Epithelial cell of proximal tubule (primary cell): ENCODE results near the gene BRAF. TPM values are rescaled to one million over a fixed set of nuclear protein-coding genes. Genes with fewer than 3 reads are reported as not detected.
"Not testable (repeated sequence)": the region's sequence is repeated elsewhere in the genome, so short reads cannot be mapped to it uniquely, and the experiment has no call there.

Experiments used
- DNase-seq: peaks from one replicate; pipeline ENCODE4 v3.0.0-alpha.2; 2011; ENCODE audit warnings: low read depth
- H3K4me3 ChIP-seq: 2 replicates; pipeline ENCODE4 v1.5.1; 2011; ENCODE audit warnings: low read depth, mild to moderate bottlenecking, low read length
- CTCF ChIP-seq: conservative IDR thresholded peaks from 2 replicates; pipeline ENCODE4 v1.5.1; 2012; ENCODE audit warnings: low read depth, mild to moderate bottlenecking, low read length
- total RNA-seq: library from RNA; depleted of rRNA; stranded (reverse); fragments of >200 nt; gene quantifications from 2 replicates; pipeline ENCODE4 v1.2.3, GENCODE V29; 2015

Gene BRAF
- total RNA-seq, 1 donor from 2014 or later = 7.3 TPM

- DNase-seq = no peak
- H3K4me3 ChIP-seq = peak within 1 kb of the TSS; percentile 91
- peak; percentile 2 for TF ChIP-seq CTCF
Measured at GRCh38 chr7:140696680-140697446, 227.9 kb downstream of the BRAF start, which contains the start of gene NDUFB2. Gene NDUFB2 (plus strand): TSS chr7:140696708. CDS start chr7:140696745, 37 bp downstream.

- H3K4me3 ChIP-seq = peak overlapping the region; percentile 91
- TF ChIP-seq CTCF = no peak
- DNase-seq = no peak
Measured at GRCh38 chr7:140696024-140696679, 228.6 kb downstream of the BRAF start.

GRCh38 chr7:140695381-140695780, 229.3 kb downstream of the BRAF start:
- no peak for DNase-seq

GRCh38 chr7:140694592-140694991, 230.1 kb downstream of the BRAF start:
- TF ChIP-seq CTCF = no peak
- H3K4me3 ChIP-seq = no peak overlapping the region
- no peak for DNase-seq

More at GRCh38 chr7:140695381-140695780, 229.3 kb downstream of the BRAF start:
- TF ChIP-seq CTCF = no peak
- no peak overlapping the region for H3K4me3 ChIP-seq

GRCh38 chr7:140693849-140694248, 230.9 kb downstream of the BRAF start:
- not testable (repeated sequence) for H3K4me3 ChIP-seq, DNase-seq

GRCh38 chr7:140691376-140692045, 233.2 kb downstream of the BRAF start:
- no peak for DNase-seq
- H3K4me3 ChIP-seq = no peak overlapping the region
- TF ChIP-seq CTCF = peak; percentile 20
